A673 (cell line): Measurements from ENCODE around the gene TTC36. TPM values are rescaled to one million over a fixed set of nuclear protein-coding genes. Genes with fewer than 3 reads are reported as not detected.
A peak's percentile ranks its signal among the peaks of the same experiment; 100 is the strongest.

ENCODE experiments used
- BruUV-seq: library from RNA; stranded (reverse); fragments of 400-500 nt; replicated peaks from 2 replicates; lab custom pipeline; 2021; lab: Mats Ljungman, UMichigan
- CTCF ChIA-PET: fragments of 300-600 bp; sonication (Branson Sonifier 250); formaldehyde crosslinking; loops from one replicate; lab custom pipeline; 2022; ENCODE audit warnings: antibody characterized with exemption; lab: Charles Lee
- POLR2A ChIA-PET: fragments of 300-600 bp; sonication (Branson Sonifier 250); formaldehyde crosslinking; loops from one replicate; lab custom pipeline; 2022; ENCODE audit warnings: antibody characterized with exemption; ENCODE audit not compliant: low non-redundant PET; lab: Charles Lee
- DNase-seq: peaks from one replicate; pipeline ENCODE4 v3.0.0-alpha.2; 2015; ENCODE audit warnings: low spot score
- H3K27ac ChIP-seq: fragments of 200-600 bp; sonication (generic); 2 replicates; pipeline ENCODE4 v1.5.1; 2016; ENCODE audit warnings: mixed run types, low read depth, mild to moderate bottlenecking, mixed read lengths, antibody characterized with exemption, low read length; ENCODE audit not compliant: poor library complexity, severe bottlenecking
- H3K27me3 ChIP-seq: fragments of 200-600 bp; sonication (generic); replicated peaks from 2 replicates; pipeline ENCODE4 v1.6.1; 2017; ENCODE audit warnings: mixed run types, low read depth, mild to moderate bottlenecking, mixed read lengths, antibody characterized with exemption, low read length; ENCODE audit not compliant: insufficient read depth, poor library complexity
- H3K36me3 ChIP-seq: fragments of 200-600 bp; sonication (generic); 2 replicates; pipeline ENCODE4 v1.6.1; 2016; ENCODE audit warnings: mixed run types, mild to moderate bottlenecking, mixed read lengths, antibody characterized with exemption, low read length; ENCODE audit not compliant: insufficient read depth, poor library complexity, severe bottlenecking
- H3K4me1 ChIP-seq: fragments of 200-600 bp; sonication (generic); 2 replicates; pipeline ENCODE4 v1.6.1; 2017; ENCODE audit warnings: mixed run types, mild to moderate bottlenecking, mixed read lengths, antibody characterized with exemption, low read length; ENCODE audit not compliant: insufficient read depth, poor library complexity, severe bottlenecking
- H3K4me3 ChIP-seq: fragments of 200-600 bp; sonication (generic); 2 replicates; pipeline ENCODE4 v1.5.1; 2016; ENCODE audit warnings: low read depth, mixed run types, mild to moderate bottlenecking, mixed read lengths, low read length; ENCODE audit not compliant: poor library complexity, severe bottlenecking
- H3K9me3 ChIP-seq: fragments of 200-600 bp; sonication (generic); 2 replicates; pipeline ENCODE4 v1.6.1; 2016; ENCODE audit warnings: mixed run types, low read depth, mild to moderate bottlenecking, mixed read lengths, antibody characterized with exemption, low read length; ENCODE audit not compliant: poor library complexity, severe bottlenecking
- EZH2 ChIP-seq: fragments of 200-600 bp; sonication (generic); IDR thresholded peaks from 2 replicates; pipeline ENCODE4 v1.6.1; 2017; ENCODE audit warnings: borderline replicate concordance, low read depth, mild to moderate bottlenecking, mixed read lengths, antibody characterized with exemption, low read length; ENCODE audit not compliant: poor library complexity, severe bottlenecking
- intact Hi-C: fragments of 100-400 bp; cut with micrococcal nuclease; formaldehyde crosslinking; loops from one replicate; pipeline ENCODE4 v1.10.0; 2022; ENCODE audit not compliant: unreplicated experiment
- total RNA-seq: library from RNA; stranded (reverse); gene quantifications from 2 replicates; pipeline ENCODE4 v1.2.3, GENCODE V29; 2021
- TF ChIP-seq, protein P1 (sequence below): fragments of 300-800, 200-600 bp; sonication (generic); conservative IDR thresholded peaks from 2 replicates; pipeline ENCODE4 v1.5.1; 2017; ENCODE audit warnings: low read depth, mild to moderate bottlenecking, antibody characterized with exemption, low read length, moderate library complexity, mixed read lengths

Gene TTC36
- total RNA-seq, 1 experiment from 2014 or later, result 0.39 TPM

GRCh38 chr11:118530683-118531596, 3.7 kb downstream of the TTC36 start, which contains the start of gene TMEM25:
TMEM25 (plus strand) TSS chr11:118531192; CDS start chr11:118531802, 610 bp downstream.
- H3K27ac ChIP-seq, result peak within 1 kb of the TSS; percentile 80
- CTCF ChIA-PET, result interaction anchor here (0.8 kb wide), 1 partner anchor 34 kb away, joined by 7 read pairs; no protein-coding TSS in a partner anchor

DNA sequence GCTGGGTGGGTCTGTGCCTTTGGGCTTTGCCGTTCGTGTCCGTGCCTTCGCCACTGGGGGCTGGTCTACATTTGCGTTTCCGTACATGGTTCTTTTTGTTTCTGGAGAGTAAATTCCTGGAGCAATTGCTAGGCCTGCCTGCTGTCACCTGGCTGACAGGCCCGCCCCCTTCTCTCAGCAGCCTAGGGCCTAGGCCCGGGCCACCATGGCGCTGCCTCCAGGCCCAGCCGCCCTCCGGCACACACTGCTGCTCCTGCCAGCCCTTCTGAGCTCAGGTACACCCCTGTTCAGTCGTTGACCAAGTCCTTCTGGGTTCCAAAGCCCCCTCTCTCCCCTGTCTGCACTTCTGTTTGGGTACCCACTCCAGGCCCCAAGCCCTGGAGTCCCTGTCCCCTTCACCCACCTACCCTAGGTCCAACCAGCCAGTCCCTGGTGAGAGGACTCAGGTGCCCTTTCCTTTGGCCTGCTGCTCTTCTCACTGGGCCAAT, 4.4 kb downstream of the TTC36 start:
- ChIA-PET POLR2A (no interaction called here), CTCF (no interaction called here)
- BruUV-seq, result no TSS peak
- Histone ChIP-seq H3K4me3 (peak overlapping the region; percentile 78), H3K27me3 (no peaks in the 10 kb centered on the region), H3K27ac (no peak overlapping the region), H3K4me1 (peaks cover 9% of the 10 kb centered on the region), H3K36me3 (no peaks in the 10 kb centered on the region), H3K9me3 (no peaks in the 10 kb centered on the region)
- no peak for DNase-seq
- intact Hi-C loops, result loop anchor here (2.0 kb wide), 1 partner anchor 35 kb away; no protein-coding TSS in a partner anchor
- TF ChIP-seq EZH2, result no peak
- TF ChIP-seq, protein P1, sequence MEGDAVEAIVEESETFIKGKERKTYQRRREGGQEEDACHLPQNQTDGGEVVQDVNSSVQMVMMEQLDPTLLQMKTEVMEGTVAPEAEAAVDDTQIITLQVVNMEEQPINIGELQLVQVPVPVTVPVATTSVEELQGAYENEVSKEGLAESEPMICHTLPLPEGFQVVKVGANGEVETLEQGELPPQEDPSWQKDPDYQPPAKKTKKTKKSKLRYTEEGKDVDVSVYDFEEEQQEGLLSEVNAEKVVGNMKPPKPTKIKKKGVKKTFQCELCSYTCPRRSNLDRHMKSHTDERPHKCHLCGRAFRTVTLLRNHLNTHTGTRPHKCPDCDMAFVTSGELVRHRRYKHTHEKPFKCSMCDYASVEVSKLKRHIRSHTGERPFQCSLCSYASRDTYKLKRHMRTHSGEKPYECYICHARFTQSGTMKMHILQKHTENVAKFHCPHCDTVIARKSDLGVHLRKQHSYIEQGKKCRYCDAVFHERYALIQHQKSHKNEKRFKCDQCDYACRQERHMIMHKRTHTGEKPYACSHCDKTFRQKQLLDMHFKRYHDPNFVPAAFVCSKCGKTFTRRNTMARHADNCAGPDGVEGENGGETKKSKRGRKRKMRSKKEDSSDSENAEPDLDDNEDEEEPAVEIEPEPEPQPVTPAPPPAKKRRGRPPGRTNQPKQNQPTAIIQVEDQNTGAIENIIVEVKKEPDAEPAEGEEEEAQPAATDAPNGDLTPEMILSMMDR, result no peak

More at GRCh38 chr11:118530683-118531596, 3.7 kb downstream of the TTC36 start, which contains the start of gene TMEM25:
- Histone ChIP-seq H3K4me1 (peaks cover 9% of the 10 kb centered on the region), H3K4me3 (peak within 1 kb of the TSS; percentile 78), H3K9me3 (no peaks in the 10 kb centered on the region), H3K36me3 (no peaks in the 10 kb centered on the region), H3K27me3 (no peaks in the 10 kb centered on the region)
- DNase-seq, result peak; percentile 68
- POLR2A ChIA-PET, result no interaction called here
- no TSS peak for BruUV-seq
- TF ChIP-seq, protein P1, result no peak
- TF ChIP-seq EZH2, result no peak
- intact Hi-C loops, result loop anchor here (2.0 kb wide), 1 partner anchor 36 kb away; no protein-coding TSS in a partner anchor

DNA sequence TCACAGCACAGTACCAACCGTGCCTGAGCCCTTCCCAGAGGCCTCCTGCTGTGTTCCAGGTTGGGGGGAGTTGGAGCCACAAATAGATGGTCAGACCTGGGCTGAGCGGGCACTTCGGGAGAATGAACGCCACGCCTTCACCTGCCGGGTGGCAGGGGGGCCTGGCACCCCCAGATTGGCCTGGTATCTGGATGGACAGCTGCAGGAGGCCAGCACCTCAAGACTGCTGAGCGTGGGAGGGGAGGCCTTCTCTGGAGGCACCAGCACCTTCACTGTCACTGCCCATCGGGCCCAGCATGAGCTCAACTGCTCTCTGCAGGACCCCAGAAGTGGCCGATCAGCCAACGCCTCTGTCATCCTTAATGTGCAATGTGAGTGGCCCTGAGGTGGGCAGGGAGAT, 4.8 kb downstream of the TTC36 start:
- Histone ChIP-seq H3K4me1 (peaks cover 9% of the 10 kb centered on the region), H3K4me3 (peak overlapping the region; percentile 78), H3K27me3 (no peaks in the 10 kb centered on the region), H3K27ac (no peak overlapping the region), H3K36me3 (no peaks in the 10 kb centered on the region), H3K9me3 (no peaks in the 10 kb centered on the region)
- intact Hi-C loops, result no loop called here
- ChIA-PET CTCF (no interaction called here), POLR2A (no interaction called here)
- BruUV-seq, result no TSS peak
- TF ChIP-seq EZH2, result no peak
- TF ChIP-seq, protein P1, result no peak
- no peak for DNase-seq
